Measurements from ENCODE around the gene TTC39C. TPM values are rescaled to one million over a fixed set of nuclear protein-coding genes. Genes with fewer than 3 reads are reported as not detected.
"Not testable (repeated sequence)": the region's sequence is repeated elsewhere in the genome, so short reads cannot be mapped to it uniquely, and the experiment has no call there.

The TTC39C gene
- total RNA-seq, 2 experiments from 2014 or later = 82.6 to 91.8 TPM

DNA sequence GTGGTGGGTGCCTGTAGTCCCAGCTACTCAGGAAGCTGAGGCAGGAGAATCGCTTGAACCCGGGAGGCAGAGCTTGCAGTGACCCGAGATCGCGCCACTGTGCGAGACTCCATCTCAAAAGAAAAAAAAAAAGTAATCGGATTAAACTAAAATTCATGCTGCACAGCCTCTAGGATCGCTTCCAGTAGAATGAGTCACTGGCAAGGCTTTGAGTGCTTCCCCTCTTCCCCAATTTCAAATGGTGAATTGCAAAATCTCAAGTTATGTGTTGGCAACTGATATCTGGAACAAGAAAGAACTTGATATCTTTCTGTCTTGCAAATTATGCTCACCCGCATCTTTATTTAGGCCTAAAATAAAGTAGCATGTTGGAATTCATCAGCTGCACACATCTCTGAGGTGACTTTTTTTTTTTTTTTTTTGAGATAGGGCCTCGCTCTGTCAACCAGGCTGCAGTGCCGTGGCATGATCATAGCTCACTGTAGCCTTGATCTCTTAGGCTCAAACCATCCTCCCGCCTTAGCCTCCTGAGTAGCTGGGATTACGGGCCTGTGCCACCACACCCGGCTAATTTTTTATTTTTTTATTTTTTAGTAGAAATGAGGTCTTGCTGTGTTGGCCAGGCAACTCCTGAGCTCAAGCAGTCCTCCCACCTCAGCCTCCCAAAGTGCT, 12.7 kb downstream of the TTC39C start:
- H3K36me3 Mint-ChIP-seq (ENCODE audit: low read depth) = peaks cover 72% of the 10 kb centered on the region
- intact Hi-C loops (cut with DNase I, micrococcal nuclease) = no loop called here
- TF ChIP-seq, protein P1, sequence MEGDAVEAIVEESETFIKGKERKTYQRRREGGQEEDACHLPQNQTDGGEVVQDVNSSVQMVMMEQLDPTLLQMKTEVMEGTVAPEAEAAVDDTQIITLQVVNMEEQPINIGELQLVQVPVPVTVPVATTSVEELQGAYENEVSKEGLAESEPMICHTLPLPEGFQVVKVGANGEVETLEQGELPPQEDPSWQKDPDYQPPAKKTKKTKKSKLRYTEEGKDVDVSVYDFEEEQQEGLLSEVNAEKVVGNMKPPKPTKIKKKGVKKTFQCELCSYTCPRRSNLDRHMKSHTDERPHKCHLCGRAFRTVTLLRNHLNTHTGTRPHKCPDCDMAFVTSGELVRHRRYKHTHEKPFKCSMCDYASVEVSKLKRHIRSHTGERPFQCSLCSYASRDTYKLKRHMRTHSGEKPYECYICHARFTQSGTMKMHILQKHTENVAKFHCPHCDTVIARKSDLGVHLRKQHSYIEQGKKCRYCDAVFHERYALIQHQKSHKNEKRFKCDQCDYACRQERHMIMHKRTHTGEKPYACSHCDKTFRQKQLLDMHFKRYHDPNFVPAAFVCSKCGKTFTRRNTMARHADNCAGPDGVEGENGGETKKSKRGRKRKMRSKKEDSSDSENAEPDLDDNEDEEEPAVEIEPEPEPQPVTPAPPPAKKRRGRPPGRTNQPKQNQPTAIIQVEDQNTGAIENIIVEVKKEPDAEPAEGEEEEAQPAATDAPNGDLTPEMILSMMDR (IDR thresholded peaks at IDR 0.05) = no peak
- no peak overlapping the region for H3K4me3 Mint-ChIP-seq
- no peaks in the 10 kb centered on the region for H3K9me3 Mint-ChIP-seq
- peaks cover 94% of the 10 kb centered on the region for H3K4me1 Mint-ChIP-seq (ENCODE audit: low read depth)
- ATAC-seq (ENCODE audit: poor library complexity) (no peak), DNase-seq (peak in 1 of 14 experiments; percentile 35)
- no peaks in the 10 kb centered on the region for H3K9me3 ChIP-seq (ENCODE audit: control insufficient read depth in 1 of 2, insufficient read depth in 1 of 2, low read length in 2 of 2)
- no peaks in the 10 kb centered on the region for H3K27me3 ChIP-seq (ENCODE audit: control insufficient read depth in 1 of 2, insufficient read depth in 2 of 2, low read length in 2 of 2)
- no peak overlapping the region for H3K4me3 ChIP-seq (ENCODE audit: low read length)
- H3K36me3 ChIP-seq (ENCODE audit: insufficient read depth, low read length) = peaks cover 40% of the 10 kb centered on the region
- peak overlapping the region; percentile 57 for H3K27ac Mint-ChIP-seq
- POLR2A ChIA-PET = interaction anchor here (0.6 to 2.3 kb wide), 5 partner anchors 11 to 391 kb away, joined by 3 to 5 read pairs (median 4); no protein-coding TSS in a partner anchor
- H3K27me3 Mint-ChIP-seq = no peaks in the 10 kb centered on the region
- CTCF ChIA-PET = interaction anchor here (0.9 to 1.6 kb wide), 3 partner anchors 16 to 99 kb away, joined by 3 to 4 read pairs (median 3); no protein-coding TSS in a partner anchor
- H3K27ac ChIP-seq (ENCODE audit: low read depth in 1 of 2, low read length in 2 of 2) = no peak overlapping the region
- H3K4me1 ChIP-seq (ENCODE audit: insufficient read depth, low read length) = peaks cover 84% of the 10 kb centered on the region

- H3K9me3 Mint-ChIP-seq; H3K27me3 Mint-ChIP-seq; H3K9me3 ChIP-seq (ENCODE audit: control insufficient read depth in 1 of 2, insufficient read depth in 1 of 2, low read length in 2 of 2); H3K4me3 ChIP-seq (ENCODE audit: low read length); H3K27me3 ChIP-seq (ENCODE audit: control insufficient read depth in 1 of 2, insufficient read depth in 2 of 2, low read length in 2 of 2); DNase-seq; ATAC-seq (ENCODE audit: poor library complexity); POLR2A ChIA-PET; H3K27ac ChIP-seq (ENCODE audit: low read depth in 1 of 2, low read length in 2 of 2); intact Hi-C loops (cut with DNase I, micrococcal nuclease): not testable (repeated sequence)
- Mint-ChIP-seq H3K36me3 (ENCODE audit: low read depth) (peaks cover 67% of the 10 kb centered on the region), H3K4me3 (peak overlapping the region; percentile 21), H3K27ac (peak overlapping the region; percentile 67), H3K4me1 (ENCODE audit: low read depth) (peaks cover 96% of the 10 kb centered on the region)
- Histone ChIP-seq H3K4me1 (ENCODE audit: insufficient read depth, low read length) (peaks cover 80% of the 10 kb centered on the region), H3K36me3 (ENCODE audit: insufficient read depth, low read length) (peaks cover 35% of the 10 kb centered on the region)
- CTCF ChIA-PET = interaction anchor here (1.3 to 1.6 kb wide), 2 partner anchors 14 to 47 kb away, joined by 3 to 4 read pairs; no protein-coding TSS in a partner anchor
Measured at GRCh38 chr18:24028946-24029345, 14.4 kb downstream of the TTC39C start.

DNA sequence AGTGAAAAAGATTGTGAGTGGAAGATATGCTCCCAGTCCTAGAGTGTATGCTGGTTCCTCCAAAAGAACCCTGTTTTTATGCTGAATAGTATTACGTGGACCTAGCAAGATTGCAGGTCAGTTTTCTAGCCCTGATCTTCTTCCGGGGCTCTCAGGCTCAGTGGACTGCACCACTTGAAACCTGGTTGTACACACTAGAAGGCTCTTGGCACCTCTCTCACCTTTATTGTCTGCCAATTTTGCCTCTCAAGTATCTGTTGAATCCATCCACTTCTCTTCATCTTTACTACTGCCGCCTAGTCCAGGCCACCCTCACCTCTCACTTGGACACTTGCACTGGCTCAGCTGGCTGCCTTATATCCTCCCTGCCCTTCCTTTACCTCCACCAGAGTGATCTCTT, 16.8 kb downstream of the TTC39C start:
- ChIA-PET POLR2A (interaction anchor here (1.0 kb wide), 1 partner anchor 10 kb away, joined by 3 read pairs; no protein-coding TSS in a partner anchor), CTCF (no interaction called here)
- Histone ChIP-seq H3K4me3 (ENCODE audit: low read length) (no peak overlapping the region), H3K27ac (ENCODE audit: low read depth in 1 of 2, low read length in 2 of 2) (peak overlapping the region in 1 of 2 donors; percentile 9), H3K4me1 (ENCODE audit: insufficient read depth, low read length) (peaks cover 63% of the 10 kb centered on the region), H3K36me3 (ENCODE audit: insufficient read depth, low read length) (peaks cover 21% of the 10 kb centered on the region), H3K9me3 (ENCODE audit: control insufficient read depth in 1 of 2, insufficient read depth in 1 of 2, low read length in 2 of 2) (no peaks in the 10 kb centered on the region), H3K27me3 (ENCODE audit: control insufficient read depth in 1 of 2, insufficient read depth in 2 of 2, low read length in 2 of 2) (no peaks in the 10 kb centered on the region)
- ATAC-seq (ENCODE audit: poor library complexity) (no peak), DNase-seq (no peak)
- Mint-ChIP-seq H3K27ac (peak overlapping the region; percentile 17), H3K36me3 (ENCODE audit: low read depth) (peaks cover 44% of the 10 kb centered on the region), H3K4me3 (no peak overlapping the region), H3K4me1 (ENCODE audit: low read depth) (peaks cover 93% of the 10 kb centered on the region), H3K27me3 (no peaks in the 10 kb centered on the region), H3K9me3 (no peaks in the 10 kb centered on the region)
- intact Hi-C loops (cut with DNase I, micrococcal nuclease) = no loop called here
- TF ChIP-seq, protein P1 (IDR thresholded peaks at IDR 0.05) = no peak
